ENCODE results near the gene CAMK2A. TPM values are rescaled to one million over a fixed set of nuclear protein-coding genes. Genes with fewer than 3 reads are reported as not detected.

Gene CAMK2A
- total and polyA plus RNA-seq, 4 donors = under 0.01 TPM; not detected in 3

- no peak overlapping the region for H3K9ac ChIP-seq (ENCODE audit: low read depth in 1 of 2, low read length in 2 of 2)
- WGBS = 95% methylated on average over 6 of the region's 6 CpGs
- no peaks in the 10 kb centered on the region for H3K9me3 ChIP-seq (ENCODE audit: control insufficient read depth in 4 of 4, low read length in 3 of 4)
- DNase-seq (ENCODE audit: low spot score) = no peak
- H3K36me3 ChIP-seq (ENCODE audit: control insufficient read depth in 4 of 4, insufficient read depth in 3 of 4, low read depth in 1 of 4, low read length in 3 of 4) = no peaks in the 10 kb centered on the region
- TF ChIP-seq NR2F2 (IDR thresholded peaks at IDR 0.05) (no peak), JUND (IDR thresholded peaks at IDR 0.05) (no peak), EGR1 (IDR thresholded peaks at IDR 0.05; ENCODE audit: low read depth in 2 of 2) (no peak), YY1 (IDR thresholded peaks at IDR 0.05) (no peak), FOXA2 (IDR thresholded peaks at IDR 0.05) (no peak), HNF4G (IDR thresholded peaks at IDR 0.05) (no peak), ZBTB33 (IDR thresholded peaks at IDR 0.05) (no peak), HNF4A (conservative IDR thresholded peaks at IDR 0.05) (no peak), CTCF (IDR thresholded peaks at IDR 0.05; ENCODE audit: low read depth, low read length, missing input control) (no peak), MAX (IDR thresholded peaks at IDR 0.05) (no peak), FOXA1 (IDR thresholded peaks at IDR 0.05) (no peak), RXRA (IDR thresholded peaks at IDR 0.05) (no peak), SP1 (IDR thresholded peaks at IDR 0.05) (no peak), REST (IDR thresholded peaks at IDR 0.05) (no peak), TAF1 (conservative IDR thresholded peaks at IDR 0.05) (no peak), ATF3 (IDR thresholded peaks at IDR 0.05) (no peak), GABPA (IDR thresholded peaks at IDR 0.05 in 1 of 2, conservative IDR thresholded peaks at IDR 0.05 in 1 of 2) (no peak), RAD21 (IDR thresholded peaks at IDR 0.05) (no peak)
- no peaks in the 10 kb centered on the region for H3K4me1 ChIP-seq (ENCODE audit: control insufficient read depth in 4 of 4, insufficient read depth in 4 of 4, low read length in 3 of 4)
- no peaks in the 10 kb centered on the region for H3K27me3 ChIP-seq (ENCODE audit: control insufficient read depth in 4 of 4, insufficient read depth in 4 of 4, low read length in 3 of 4)
- no peak overlapping the region for H3K27ac ChIP-seq (ENCODE audit: low read depth in 1 of 2, low read length in 2 of 2)
- H3K4me3 ChIP-seq (ENCODE audit: low read depth in 1 of 3, low read length in 3 of 3) = no peak overlapping the region
These were observed 22.9 kb upstream of the CAMK2A start for GRCh38 chr5:150312518-150312917.
